Aorta (tissue), 5 donors: Measurements from ENCODE around the gene INO80D. TPM values are rescaled to one million over a fixed set of nuclear protein-coding genes. Genes with fewer than 3 reads are reported as not detected.
"Not testable (repeated sequence)": the region's sequence is repeated elsewhere in the genome, so short reads cannot be mapped to it uniquely, and the experiment has no call there.

ENCODE experiments used
- ATAC-seq: fragments of 200-7000 bp; cut with Tn5 transposase; one replicate; pipeline ENCODE4 v1.9.1; 2022; ENCODE audit warnings: moderate library complexity; ENCODE audit not compliant: low FRiP score
- DNase-seq, 2 donors: peaks; one replicate each; pipeline ENCODE4 v3.0.0-alpha.2; 2020
- H3K27ac ChIP-seq, 2 donors: one replicate each; pipeline ENCODE4 v1.5.1; 2013; ENCODE audit warnings: low read length in 2 of 2, mild to moderate bottlenecking in 2 of 2, moderate library complexity in 2 of 2, control low read depth in 1 of 2, inconsistent platforms in 1 of 2, low read depth in 1 of 2
- H3K27me3 ChIP-seq, 2 donors: one replicate each; pipeline ENCODE4 v1.6.1; 2013; ENCODE audit warnings: control low read depth in 1 of 2, low read length in 1 of 2, mild to moderate bottlenecking in 1 of 2, moderate library complexity in 1 of 2; ENCODE audit not compliant: insufficient read depth in 2 of 2, control insufficient read depth in 1 of 2
- H3K36me3 ChIP-seq, 2 donors: one replicate each; pipeline ENCODE4 v1.6.1; 2013; ENCODE audit warnings: control low read depth in 1 of 2, low read length in 1 of 2, mild to moderate bottlenecking in 1 of 2; ENCODE audit not compliant: insufficient read depth in 2 of 2, control insufficient read depth in 1 of 2
- H3K4me1 ChIP-seq, 2 donors: one replicate each; pipeline ENCODE4 v1.6.1; 2013; ENCODE audit warnings: low read length in 2 of 2, control low read depth in 1 of 2, mild to moderate bottlenecking in 1 of 2, moderate library complexity in 1 of 2; ENCODE audit not compliant: insufficient read depth in 2 of 2, control insufficient read depth in 1 of 2
- H3K4me3 ChIP-seq, 2 donors: one replicate each; pipeline ENCODE4 v1.5.1; 2013; ENCODE audit warnings: low read length in 2 of 2, control low read depth in 1 of 2, mild to moderate bottlenecking in 1 of 2
- H3K9me3 ChIP-seq: one replicate; pipeline ENCODE4 v1.6.1; 2013; ENCODE audit warnings: mild to moderate bottlenecking, low read length; ENCODE audit not compliant: control insufficient read depth
- WGBS, 2 donors: extraction: QIAGEN DNeasy Blood & Tissue Kit; methylation state at CpG; one replicate each; pipeline ENCODE4 v1.1.7; 2013; 5-methylcytosine and 5-hydroxymethylcytosine counted together
- intact Hi-C, 2 donors: fragments of 100-400 bp; cut with DNase I; formaldehyde crosslinking; loops; one replicate each; pipeline versions ENCODE4 v1.14.2 to v1.15.0; 2022
- polyA plus RNA-seq, 2 donors: library from polyadenylated mRNA; stranded (reverse); fragments of 200-250 nt; gene quantifications; one replicate each; pipeline ENCODE4 v1.2.3, GENCODE V29; 2013
- total RNA-seq, 2 donors: library from RNA; stranded (reverse); fragmentation: NEBNext Ultra II Directional; extraction: Animal tissue kit (Norgen Biotek cat#: 25700); gene quantifications; one replicate each; pipeline ENCODE4 v1.2.1, GENCODE V29; 2021
- donor health status: healthy with polysubstance abuse.
- donor health status: Bipolar disorder and iron deficiency.
- donor health status: DM: no; HTN: no; CAD: no.
- donor health status: DM: no; HTN: no; CAD: no.
- donor health status: DM: yes; HTN: yes; CAD: no.

Gene INO80D
- total and polyA plus RNA-seq, 4 donors: 0.88 to 33.5 (median 15.4) TPM

DNA sequence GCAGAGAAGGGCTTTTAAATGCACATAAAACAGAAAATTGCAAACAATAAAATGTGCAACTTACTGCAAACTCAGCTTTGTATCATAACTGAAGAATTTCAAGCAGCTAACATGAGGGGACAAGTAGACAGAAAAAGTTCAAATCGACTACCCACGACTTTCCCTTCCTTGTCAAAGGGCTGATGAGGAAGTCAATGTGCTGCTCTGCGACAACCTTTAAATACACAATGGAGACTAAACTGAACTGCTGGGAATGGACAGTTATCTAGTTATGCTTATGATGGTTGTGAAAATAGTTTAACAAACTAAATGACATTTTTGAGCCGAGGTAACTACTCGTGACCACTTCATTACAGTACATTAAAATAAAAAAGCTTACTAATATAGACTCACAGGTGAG is 84.1 kb downstream of the INO80D start:
- intact Hi-C loops: no loop called here
- Histone ChIP-seq H3K4me1 (no peaks in the 10 kb centered on the region), H3K4me3 (no peak overlapping the region), H3K27me3 (no peaks in the 10 kb centered on the region), H3K9me3 (no peaks in the 10 kb centered on the region), H3K27ac (no peak overlapping the region), H3K36me3 (peaks cover 5 to 6% of the 10 kb centered on the region in 2 donors)
- DNase-seq (no peak), ATAC-seq (no peak)
- WGBS, 2 donors: 59 to 67% methylated on average over 5 of the region's 5 CpGs

DNA sequence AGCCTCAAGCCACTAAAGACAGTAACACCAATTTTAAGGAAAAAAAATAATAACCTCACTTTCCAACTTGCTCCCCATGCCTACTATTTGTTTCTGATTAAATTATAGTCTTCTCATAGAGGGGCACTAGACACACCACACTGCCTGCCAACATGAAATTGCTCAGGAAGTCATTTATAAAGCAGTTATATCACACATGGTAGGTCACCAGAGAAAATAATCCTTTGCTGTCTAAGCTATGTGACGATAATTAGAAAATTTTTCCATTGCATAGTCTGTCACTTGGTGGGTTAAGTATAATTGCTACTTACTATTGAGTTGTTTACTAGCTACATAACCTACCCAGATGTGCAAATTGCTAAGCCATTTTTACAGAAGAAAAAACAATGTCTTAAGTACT is 85.2 kb downstream of the INO80D start:
- Histone ChIP-seq H3K4me1 (no peaks in the 10 kb centered on the region), H3K4me3 (no peak overlapping the region), H3K27me3 (no peaks in the 10 kb centered on the region), H3K36me3 (peaks cover 5 to 6% of the 10 kb centered on the region in 2 donors), H3K27ac (no peak overlapping the region), H3K9me3 (no peaks in the 10 kb centered on the region)
- ATAC-seq (no peak), DNase-seq (no peak)
- 82 to 89% methylated on average over 1 of the region's 1 CpG for WGBS, 2 donors
- intact Hi-C loops: no loop called here

DNA sequence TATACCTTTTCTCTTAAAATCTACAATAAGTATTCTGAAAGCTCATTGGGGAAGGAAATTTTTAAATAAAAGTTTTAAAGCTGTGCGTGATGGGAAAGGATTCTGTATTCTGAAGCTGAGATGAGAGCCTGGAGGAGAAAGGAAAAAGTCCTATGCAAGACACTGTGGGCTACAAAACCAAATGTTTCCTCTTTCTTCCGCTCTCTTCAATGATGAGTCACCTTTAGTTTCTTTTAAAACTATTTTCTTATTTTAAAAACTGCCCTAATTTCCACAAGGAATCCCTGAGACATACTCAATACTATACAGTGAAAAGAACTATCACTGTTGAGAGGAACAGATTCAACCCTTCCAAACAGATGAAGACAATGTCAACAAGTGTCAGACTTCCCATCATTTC is 87.4 kb downstream of the INO80D start:
- Histone ChIP-seq H3K27ac (no peak overlapping the region), H3K4me3 (no peak overlapping the region), H3K36me3 (peaks cover 1 to 5% of the 10 kb centered on the region in 2 donors), H3K27me3 (no peaks in the 10 kb centered on the region), H3K4me1 (no peaks in the 10 kb centered on the region), H3K9me3 (no peaks in the 10 kb centered on the region)
- ATAC-seq: no peak
- WGBS, 2 donors: 92 to 94% methylated on average over 2 of the region's 2 CpGs
- DNase-seq: no peak
- intact Hi-C loops: no loop called here

DNA sequence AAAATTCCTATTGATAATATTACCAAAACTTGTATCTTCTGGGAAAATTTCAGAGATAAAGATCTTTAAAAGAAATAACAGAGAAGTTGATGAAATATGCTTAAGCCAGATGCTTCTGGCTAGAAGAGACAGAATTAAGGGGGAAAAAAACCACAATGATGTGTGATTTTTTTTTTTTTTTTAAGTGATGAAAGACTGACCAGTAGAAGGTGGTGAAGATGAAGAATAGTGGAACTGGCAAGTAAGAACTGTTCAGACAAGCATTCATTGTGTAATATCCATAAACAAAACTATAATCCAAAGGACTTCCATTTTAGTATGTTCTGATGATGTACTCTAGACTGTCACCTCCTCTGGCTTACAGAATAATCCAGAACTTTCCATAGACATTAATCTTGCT is 89.8 kb downstream of the INO80D start:
- DNase-seq (no peak), ATAC-seq (no peak)
- Histone ChIP-seq H3K4me3 (no peak overlapping the region), H3K9me3 (no peaks in the 10 kb centered on the region), H3K27me3 (no peaks in the 10 kb centered on the region), H3K4me1 (no peaks in the 10 kb centered on the region), H3K36me3 (peaks cover 1 to 5% of the 10 kb centered on the region in 2 donors), H3K27ac (no peak overlapping the region)
- intact Hi-C loops: no loop called here

DNA sequence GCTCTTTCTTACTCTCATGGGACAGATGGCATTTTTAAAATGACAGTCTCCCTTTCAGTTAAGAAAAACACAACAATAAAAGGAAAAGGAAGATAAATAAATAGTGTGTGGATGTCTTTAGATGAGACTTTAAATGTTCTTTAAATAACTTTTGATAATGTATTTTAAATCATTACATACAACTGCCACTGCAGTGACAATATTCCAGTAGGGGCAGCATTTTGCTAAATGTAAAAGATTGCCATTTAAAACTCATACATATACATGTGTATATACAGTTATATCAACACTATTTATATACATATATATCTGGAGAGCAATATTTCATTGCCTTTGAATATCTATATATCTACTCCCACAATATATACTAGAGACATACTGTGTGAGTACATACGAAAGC is 90.7 kb downstream of the INO80D start:
- Histone ChIP-seq H3K36me3 (peaks cover 1 to 5% of the 10 kb centered on the region in 2 donors), H3K27me3 (no peaks in the 10 kb centered on the region), H3K27ac (no peak overlapping the region), H3K4me3 (no peak overlapping the region), H3K9me3 (no peaks in the 10 kb centered on the region), H3K4me1 (no peaks in the 10 kb centered on the region)
- intact Hi-C loops: no loop called here
- ATAC-seq: no peak
- WGBS, 2 donors: 85 to 92% methylated on average over 1 of the region's 1 CpG
- no peak for DNase-seq

DNA sequence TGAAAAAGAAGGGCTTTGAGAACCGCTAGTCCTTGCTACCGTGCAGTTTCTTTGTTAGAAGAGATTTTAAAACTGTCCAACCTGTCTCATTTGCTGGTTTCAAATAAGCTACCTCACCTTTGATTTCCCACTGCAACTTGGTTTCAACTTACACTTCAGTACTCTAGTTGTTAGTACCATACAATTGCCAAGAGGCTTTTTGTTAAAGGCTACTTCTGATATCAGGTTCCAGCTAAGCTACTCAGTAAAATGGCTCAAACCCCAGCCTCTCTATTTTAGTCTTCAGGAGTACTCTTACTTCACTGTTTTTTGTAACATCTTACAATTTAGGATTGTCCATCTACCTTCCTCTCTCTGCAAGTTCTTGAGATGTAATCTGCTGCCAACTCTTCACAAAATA is 91.6 kb downstream of the INO80D start:
- DNase-seq (no peak), ATAC-seq (no peak)
- Histone ChIP-seq H3K27me3 (no peaks in the 10 kb centered on the region), H3K27ac (no peak overlapping the region), H3K4me3 (no peak overlapping the region), H3K4me1 (no peaks in the 10 kb centered on the region), H3K9me3 (no peaks in the 10 kb centered on the region), H3K36me3 (peaks cover 0 to 5% of the 10 kb centered on the region in 2 donors)
- intact Hi-C loops: no loop called here
- WGBS, 2 donors: 87 to 88% methylated on average over 2 of the region's 2 CpGs

DNA sequence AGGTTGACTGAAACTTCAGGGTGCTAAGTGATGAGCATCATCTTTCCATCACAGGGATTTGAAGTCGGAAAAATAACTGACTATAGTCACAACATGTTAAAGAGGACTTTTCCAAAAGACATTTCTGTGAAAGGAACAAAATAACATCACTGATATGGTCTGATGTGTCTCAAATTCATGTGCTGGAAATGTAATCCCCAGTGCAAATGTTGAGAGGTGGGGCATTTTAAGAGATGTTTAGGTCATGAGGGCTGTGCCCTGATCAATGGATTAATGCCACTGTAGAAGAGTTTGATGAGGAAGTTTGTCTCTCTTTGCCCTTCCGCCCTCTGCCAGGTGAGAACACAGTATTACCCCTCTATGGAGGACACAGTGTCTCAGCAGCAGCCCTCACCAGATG is 95.9 kb downstream of the INO80D start:
- WGBS, 2 donors: 87 to 88% methylated on average over 2 of the region's 2 CpGs
- Histone ChIP-seq H3K27ac (no peak overlapping the region), H3K27me3 (no peaks in the 10 kb centered on the region), H3K4me3 (no peak overlapping the region), H3K36me3 (no peaks in the 10 kb centered on the region), H3K4me1 (no peaks in the 10 kb centered on the region), H3K9me3 (no peaks in the 10 kb centered on the region)
- DNase-seq: no peak
- no peak for ATAC-seq
- intact Hi-C loops: no loop called here

DNA sequence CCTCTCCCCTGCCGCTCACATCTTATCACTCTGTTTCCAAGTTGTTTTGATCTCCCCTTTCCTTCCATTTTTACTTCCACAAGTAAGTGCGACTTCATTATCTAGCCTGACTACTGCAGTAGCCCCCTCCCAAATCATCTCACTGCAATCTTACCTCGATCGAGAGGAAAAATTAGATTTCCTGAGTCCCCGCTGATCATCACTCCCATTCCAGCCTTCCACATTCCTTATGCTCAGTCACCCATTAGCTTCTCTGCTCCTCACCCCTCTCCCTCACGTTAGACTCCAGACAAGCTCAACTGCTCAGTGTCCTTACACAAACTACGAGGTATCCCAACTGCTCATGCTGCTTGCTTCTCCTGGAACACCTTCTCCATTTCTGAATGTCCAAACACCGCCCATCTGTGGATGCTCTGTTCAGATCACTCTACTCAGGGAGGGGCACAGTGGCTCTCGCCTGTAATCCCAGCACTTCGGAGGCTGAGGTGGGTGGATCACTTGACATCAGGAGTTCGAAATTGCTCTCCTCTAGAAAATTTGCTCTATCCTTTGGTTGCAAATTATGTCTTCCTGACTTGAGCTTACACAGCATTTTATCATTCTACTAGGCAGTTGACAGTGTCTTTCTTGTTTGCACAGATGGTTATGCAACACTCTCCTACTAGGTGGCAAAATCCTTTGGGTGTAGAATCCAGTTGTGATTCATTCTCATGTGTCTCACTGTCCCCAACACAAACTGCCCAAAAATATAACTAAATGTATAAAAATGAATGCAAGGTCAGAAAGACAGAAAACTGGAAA is 96.5 kb downstream of the INO80D start:
- intact Hi-C loops: no loop called here
- WGBS, 2 donors: 66 to 77% methylated on average over 11 of the region's 11 CpGs
- peak in 1 of 2 donors; percentile 20 for DNase-seq
- Histone ChIP-seq H3K4me1 (no peaks in the 10 kb centered on the region), H3K36me3 (no peaks in the 10 kb centered on the region), H3K4me3 (no peak overlapping the region), H3K27me3 (no peaks in the 10 kb centered on the region), H3K9me3 (no peaks in the 10 kb centered on the region), H3K27ac (no peak overlapping the region)
- ATAC-seq: no peak

DNA sequence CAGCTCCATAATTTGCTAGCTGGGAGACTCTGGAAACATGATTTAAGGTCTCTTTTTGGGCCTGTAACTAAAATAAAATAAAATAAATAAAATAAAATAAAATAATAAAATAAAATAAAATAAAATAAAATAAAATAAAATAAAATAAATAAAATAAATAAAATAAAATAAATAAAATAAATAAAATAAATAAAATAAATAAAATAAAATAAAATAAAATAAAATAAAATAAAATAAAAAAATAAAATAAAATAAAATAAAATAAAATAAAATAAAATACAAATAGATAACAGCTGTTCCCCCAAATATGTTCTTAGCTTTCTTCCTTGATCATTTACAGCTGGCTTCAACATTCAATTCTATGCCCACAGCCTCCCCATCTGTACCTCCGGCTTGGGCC is 97.3 kb downstream of the INO80D start:
- DNase-seq, intact Hi-C loops, H3K27me3 ChIP-seq, H3K4me1 ChIP-seq, H3K4me3 ChIP-seq, H3K9me3 ChIP-seq, H3K27ac ChIP-seq, H3K36me3 ChIP-seq, ATAC-seq: not testable (repeated sequence)
- 94 to 95% methylated on average over 1 of the region's 1 CpG for WGBS, 2 donors
